Spleen (tissue), 13 donors: ENCODE results near the gene LRRC18. TPM values are rescaled to one million over a fixed set of nuclear protein-coding genes. Genes with fewer than 3 reads are reported as not detected.

Source experiments
- DNase-seq: peaks from one replicate; pipeline ENCODE4 v3.0.0-alpha.2; 2020
- H3K27ac ChIP-seq, 8 donors: fragments of 200-600 bp; sonication (generic) in 7 of 8; 1 replicate in 4 of 8; 2 replicates in 4 of 8; pipeline versions ENCODE4 v1.5.0 to v1.8.0; 2016 to 2021; ENCODE audit warnings: inconsistent platforms in 4 of 8, mild to moderate bottlenecking in 4 of 8, moderate library complexity in 1 of 8
- H3K27me3 ChIP-seq, 7 donors: fragments of 200-600 bp; sonication (generic) in 6 of 7; replicated peaks in 1 of 7; 1 replicate in 4 of 7; 2 replicates in 3 of 7; pipeline versions ENCODE4 v1.5.0 to v1.8.0; 2016 to 2021; ENCODE audit warnings: inconsistent platforms in 3 of 7, mild to moderate bottlenecking in 1 of 7
- H3K36me3 ChIP-seq, 6 donors: fragments of 200-600 bp; sonication (generic) in 5 of 6; 1 replicate in 4 of 6; 2 replicates in 2 of 6; pipeline versions ENCODE4 v1.5.0 to v1.8.0; 2016 to 2021; ENCODE audit warnings: inconsistent platforms in 2 of 6
- H3K4me1 ChIP-seq, 6 donors: fragments of 200-600 bp; sonication (generic) in 5 of 6; 1 replicate in 3 of 6; 2 replicates in 3 of 6; pipeline versions ENCODE4 v1.5.0 to v1.8.0; 2016 to 2021; ENCODE audit warnings: inconsistent platforms in 3 of 6
- H3K4me3 ChIP-seq, 8 donors: fragments of 200-600 bp; sonication (generic) in 7 of 8; 1 replicate in 4 of 8; 2 replicates in 4 of 8; pipeline versions ENCODE4 v1.5.0 to v1.8.0; 2016 to 2021; ENCODE audit warnings: inconsistent platforms in 4 of 8, mild to moderate bottlenecking in 4 of 8, moderate library complexity in 2 of 8
- H3K9me3 ChIP-seq, 8 donors: fragments of 200-600 bp; sonication (generic) in 7 of 8; 1 replicate in 4 of 8; 2 replicates in 4 of 8; pipeline versions ENCODE4 v1.5.0 to v1.8.0; 2016 to 2021; ENCODE audit warnings: inconsistent platforms in 4 of 8
- POLR2A ChIP-seq, 3 donors: fragments of 450-650 bp; IDR thresholded peaks; one replicate each; pipeline ENCODE4 v1.5.1; 2017; ENCODE audit warnings: antibody characterized with exemption in 3 of 3, mild to moderate bottlenecking in 1 of 3
- POLR2AphosphoS5 ChIP-seq, 3 donors: sonication (generic); formaldehyde crosslinking; IDR thresholded peaks; one replicate each; pipeline ENCODE4 v1.5.1; 2017; ENCODE audit warnings: antibody characterized with exemption in 3 of 3
- WGBS, 5 donors: extraction: QIAGEN DNeasy Blood & Tissue Kit in 3 of 5; methylation state at CpG; one replicate each; pipeline versions ENCODE4 v1.1.5 to v1.1.7; 2013 to 2018; 5-methylcytosine and 5-hydroxymethylcytosine counted together
- intact Hi-C: fragments of 100-400 bp; cut with DNase I; formaldehyde crosslinking; loops from one replicate; pipeline ENCODE4 v1.15.0; 2023; ENCODE audit warnings: low total_unique reads
- long read RNA-seq, 2 donors: transcript quantifications; one replicate each; lab custom pipeline, GENCODE V29; 2026
- polyA plus RNA-seq, 3 donors: library from polyadenylated mRNA; stranded (reverse); fragments of 200-250 nt; gene quantifications; one replicate each; pipeline ENCODE4 v1.2.1, GENCODE V29; 2013
- total RNA-seq, 7 donors: library from RNA; depleted of rRNA in 3 of 7; stranded (reverse); fragments of >200 nt in 3 of 7; fragmentation: NEBNext Ultra II Directional in 4 of 7; extraction: Animal tissue kit (Norgen Biotek cat#: 25700) in 4 of 7; gene quantifications; one replicate each; pipeline versions ENCODE4 v1.1.0 to v1.2.1, GENCODE V29; 2016 to 2021
- TF ChIP-seq, protein P1 (sequence below), 11 experiments: fragments of 200-600 bp in 7 of 11; fragments of 450-650 bp in 4 of 11; sonication (generic) in 4 of 11; IDR thresholded peaks in 8 of 11; conservative IDR thresholded peaks in 3 of 11; 1 replicate in 7 of 11; 2 replicates in 4 of 11; pipeline versions ENCODE4 v1.4.0 to v1.8.0; 2016 to 2021; ENCODE audit warnings: antibody characterized with exemption in 11 of 11, inconsistent platforms in 4 of 11, mild to moderate bottlenecking in 1 of 11
- donor health status: healthy with polysubstance abuse.
- donor health status: DM: no; HTN: no; CAD: no; lungs with moderate emphysema.
- donor health status: DM: no; HTN: no; CAD: no.
- donor health status: Bipolar disorder and iron deficiency.
- donor health status: healthy.
- donor health status: DM: no; HTN: no; CAD: no.
- donor health status: DM: yes; HTN: yes; CAD: no.

The LRRC18 gene
- total RNA-seq (not detected), polyA plus RNA-seq (under 1 TPM in 1 of 3 donors, not detected in 2; 0.06 TPM)
- long read RNA-seq, donor 1: 0 reads
- long read RNA-seq, donor 2: 0 reads

DNA sequence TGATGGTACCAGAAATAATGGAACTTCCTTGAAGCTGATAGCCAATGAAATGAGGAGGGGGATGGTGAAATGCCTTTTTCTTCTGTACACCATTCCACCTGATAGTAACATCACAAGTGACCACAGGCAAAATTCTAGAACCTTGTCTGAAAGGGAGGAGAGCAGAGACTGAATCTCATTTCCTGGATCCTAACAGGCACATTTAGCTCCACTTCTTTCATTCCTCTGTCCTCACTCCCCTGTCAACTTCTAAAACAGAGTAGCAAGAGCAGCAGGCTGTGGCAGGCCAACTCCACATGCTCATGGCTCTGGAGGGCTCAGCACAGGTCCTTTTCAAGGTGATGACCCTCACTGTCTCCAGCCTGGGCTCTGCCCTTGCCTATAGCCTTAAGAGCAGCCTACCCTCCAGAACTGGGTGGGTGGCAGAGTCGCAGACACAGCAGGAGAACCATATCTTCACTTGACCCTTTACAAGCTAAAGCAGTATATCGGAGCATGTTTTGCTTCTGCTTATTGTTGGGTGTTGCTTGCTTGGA is at the start of gene LRRC18:
LRRC18 (minus strand) TSS at position 51 of the 536 bp plus-strand sequence. CDS start 25,685 bp downstream, outside the sequence.
- TF ChIP-seq POLR2AphosphoS5 (IDR thresholded peaks at IDR 0.05) (no peak), POLR2A (IDR thresholded peaks at IDR 0.05) (no peak)
- TF ChIP-seq, protein P1, sequence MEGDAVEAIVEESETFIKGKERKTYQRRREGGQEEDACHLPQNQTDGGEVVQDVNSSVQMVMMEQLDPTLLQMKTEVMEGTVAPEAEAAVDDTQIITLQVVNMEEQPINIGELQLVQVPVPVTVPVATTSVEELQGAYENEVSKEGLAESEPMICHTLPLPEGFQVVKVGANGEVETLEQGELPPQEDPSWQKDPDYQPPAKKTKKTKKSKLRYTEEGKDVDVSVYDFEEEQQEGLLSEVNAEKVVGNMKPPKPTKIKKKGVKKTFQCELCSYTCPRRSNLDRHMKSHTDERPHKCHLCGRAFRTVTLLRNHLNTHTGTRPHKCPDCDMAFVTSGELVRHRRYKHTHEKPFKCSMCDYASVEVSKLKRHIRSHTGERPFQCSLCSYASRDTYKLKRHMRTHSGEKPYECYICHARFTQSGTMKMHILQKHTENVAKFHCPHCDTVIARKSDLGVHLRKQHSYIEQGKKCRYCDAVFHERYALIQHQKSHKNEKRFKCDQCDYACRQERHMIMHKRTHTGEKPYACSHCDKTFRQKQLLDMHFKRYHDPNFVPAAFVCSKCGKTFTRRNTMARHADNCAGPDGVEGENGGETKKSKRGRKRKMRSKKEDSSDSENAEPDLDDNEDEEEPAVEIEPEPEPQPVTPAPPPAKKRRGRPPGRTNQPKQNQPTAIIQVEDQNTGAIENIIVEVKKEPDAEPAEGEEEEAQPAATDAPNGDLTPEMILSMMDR (IDR thresholded peaks at IDR 0.05 in 8 of 11, conservative IDR thresholded peaks at IDR 0.05 in 3 of 11): no peak
- Histone ChIP-seq H3K36me3 (peaks cover 0 to 64% (median 13%) of the 10 kb centered on the region in 6 donors), H3K27me3 (no peaks in the 10 kb centered on the region), H3K4me1 (no peaks in the 10 kb centered on the region), H3K9me3 (no peaks in the 10 kb centered on the region), H3K27ac (no peak within 1 kb of the TSS), H3K4me3 (no peak within 1 kb of the TSS)
- intact Hi-C loops: no loop called here
- 92 to 100% (median 94%) methylated on average over 2 of the region's 2 CpGs for WGBS, 5 donors
- DNase-seq: no peak

- Histone ChIP-seq H3K4me1 (peaks cover 0 to 8% (median 7%) of the 10 kb centered on the region in 6 donors), H3K4me3 (no peak overlapping the region), H3K27ac (no peak overlapping the region), H3K9me3 (no peaks in the 10 kb centered on the region), H3K27me3 (no peaks in the 10 kb centered on the region), H3K36me3 (peaks cover 0 to 46% (median 16%) of the 10 kb centered on the region in 6 donors)
- intact Hi-C loops: no loop called here
- DNase-seq: no peak
- 91 to 100% (median 92%) methylated on average over 5 to 7 of the region's 7 CpGs for WGBS, 5 donors
- TF ChIP-seq, protein P1 (IDR thresholded peaks at IDR 0.05 in 8 of 11, conservative IDR thresholded peaks at IDR 0.05 in 3 of 11): no peak
- TF ChIP-seq POLR2AphosphoS5 (IDR thresholded peaks at IDR 0.05) (no peak), POLR2A (IDR thresholded peaks at IDR 0.05) (no peak)
These were observed 46.0 kb upstream of the LRRC18 start for GRCh38 chr10:48985621-48986158.

DNA sequence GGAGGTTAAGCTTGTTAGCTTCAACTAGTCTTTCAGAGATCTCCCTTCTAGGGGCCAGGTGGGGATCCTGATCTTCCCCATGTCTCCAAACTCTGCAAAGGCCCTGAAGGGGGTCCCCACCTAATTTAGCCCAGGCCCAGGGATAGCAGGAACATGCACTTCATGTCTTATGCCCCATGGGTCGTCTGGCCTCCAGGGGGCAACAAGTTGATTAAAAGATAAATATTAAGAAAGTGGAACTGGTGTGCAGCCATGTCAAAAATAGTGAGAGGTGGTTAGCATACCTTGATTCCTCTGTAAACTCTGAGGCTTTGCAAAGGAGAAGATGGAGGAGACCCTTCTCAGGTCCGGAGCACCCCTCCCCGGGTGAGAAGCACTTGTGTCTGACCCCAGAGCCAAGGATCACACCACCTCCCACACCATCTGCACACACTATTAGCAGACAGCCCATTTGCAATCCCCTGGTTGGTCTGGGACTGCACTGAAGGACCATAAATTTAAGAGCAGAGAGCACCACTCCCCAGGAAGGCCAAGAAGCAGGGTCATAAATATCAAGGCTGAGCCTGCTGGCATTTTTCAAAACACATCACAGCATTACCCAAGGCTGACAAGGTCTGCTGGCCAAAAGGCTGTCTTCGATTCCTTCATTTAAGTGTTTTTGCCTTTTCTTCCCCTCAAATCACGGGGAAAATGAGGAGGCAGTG is 44.2 kb upstream of the LRRC18 start:
- no peak overlapping the region for H3K4me3 ChIP-seq
- WGBS, 5 donors: 64 to 80% (median 74%) methylated on average over 5 of the region's 5 CpGs
- intact Hi-C loops: loop anchor here (5.0 kb wide), 2 partner anchors 179 to 534 kb away; no protein-coding TSS in a partner anchor

More for the DNA sequence above, 44.2 kb upstream of the LRRC18 start:
- Histone ChIP-seq H3K27ac (no peak overlapping the region), H3K4me1 (peaks cover 0 to 8% (median 7%) of the 10 kb centered on the region in 6 donors), H3K9me3 (no peaks in the 10 kb centered on the region), H3K27me3 (no peaks in the 10 kb centered on the region), H3K36me3 (peaks cover 0 to 63% (median 16%) of the 10 kb centered on the region in 6 donors)
- TF ChIP-seq, protein P1 (IDR thresholded peaks at IDR 0.05 in 8 of 11, conservative IDR thresholded peaks at IDR 0.05 in 3 of 11): no peak
- TF ChIP-seq POLR2AphosphoS5 (IDR thresholded peaks at IDR 0.05) (no peak), POLR2A (IDR thresholded peaks at IDR 0.05) (no peak)
- DNase-seq: no peak
